NCI-H748 treated with DMSO at 0.1 percent for 48 hours (cell line): Measurements from ENCODE around the gene ZZZ3.
"Not testable (repeated sequence)": the region's sequence is repeated elsewhere in the genome, so short reads cannot be mapped to it uniquely, and the experiment has no call there.

Source experiments
- DNase-seq: peaks from one replicate; lab custom pipeline; 2025; lab: John Stamatoyannopoulos, UW

Gene ZZZ3

DNA sequence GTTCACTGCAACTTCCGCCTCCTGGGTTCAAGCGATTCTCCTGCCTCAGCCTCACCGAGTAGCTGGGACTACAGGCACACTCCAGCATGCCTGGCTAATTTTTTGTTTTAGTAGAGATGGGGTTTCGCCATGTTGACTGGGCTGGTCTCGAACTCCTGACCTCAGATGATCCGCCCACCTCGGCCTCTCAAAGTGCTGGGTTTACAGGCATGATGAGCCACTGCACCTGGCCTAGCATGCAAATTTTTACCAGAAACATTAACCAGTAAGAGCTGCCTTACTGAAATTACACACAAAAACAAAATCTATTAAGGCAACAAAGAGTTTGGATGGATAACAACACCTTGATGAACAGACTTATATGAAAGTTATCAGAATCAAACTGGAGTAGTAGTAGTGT, 12.1 kb downstream of the ZZZ3 start:
- no peak for DNase-seq

DNA sequence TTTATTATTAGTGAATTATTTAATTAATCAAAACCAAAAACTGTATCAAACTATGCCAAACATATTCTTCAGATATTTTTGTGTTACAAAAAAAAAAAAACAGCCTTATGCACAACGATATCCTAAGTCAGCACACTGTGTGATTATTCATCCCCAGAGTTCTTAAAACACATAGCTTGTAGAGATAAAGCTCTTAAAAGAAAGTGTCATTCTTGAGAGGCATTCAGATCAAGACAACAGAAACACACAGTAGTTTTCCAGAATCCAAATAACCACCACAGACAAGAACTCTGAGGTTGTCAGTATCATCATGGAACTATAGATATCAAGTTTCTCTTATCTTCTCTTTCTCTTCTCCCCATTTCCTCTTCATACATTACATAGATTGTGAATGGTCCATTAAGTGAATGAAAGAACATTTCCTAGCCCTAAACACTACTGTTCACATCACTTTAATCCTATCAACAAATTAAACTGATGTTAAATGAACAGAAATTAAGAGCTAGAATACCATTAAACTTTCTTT, 13.5 kb downstream of the ZZZ3 start:
- no peak for DNase-seq

DNA sequence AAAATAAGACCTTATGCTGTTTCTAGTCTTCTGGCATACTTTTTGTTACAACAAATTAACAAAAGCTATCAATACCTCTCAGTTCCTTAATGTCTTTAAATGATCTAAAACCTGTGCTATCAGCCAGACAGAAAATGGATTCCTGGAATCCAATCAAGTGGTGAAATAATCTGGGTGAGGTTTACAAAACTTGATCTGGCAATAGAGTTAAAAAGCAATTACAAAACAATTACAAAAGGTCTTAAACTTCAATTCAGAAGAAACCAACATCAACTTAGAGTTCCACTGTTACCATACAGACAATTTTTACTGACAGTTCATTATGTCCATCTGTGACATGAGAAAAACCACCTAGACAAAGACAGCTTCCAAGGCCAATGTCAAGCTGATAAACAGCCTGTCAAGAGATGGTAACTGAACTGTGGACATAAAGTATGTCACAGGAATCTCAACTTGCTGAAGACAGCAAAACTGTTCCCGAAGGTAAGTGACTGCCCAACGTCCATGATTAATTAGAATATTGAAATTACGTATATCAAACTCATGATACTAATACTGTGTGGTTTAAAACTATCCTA, 17.4 kb downstream of the ZZZ3 start:
- no peak for DNase-seq

DNA sequence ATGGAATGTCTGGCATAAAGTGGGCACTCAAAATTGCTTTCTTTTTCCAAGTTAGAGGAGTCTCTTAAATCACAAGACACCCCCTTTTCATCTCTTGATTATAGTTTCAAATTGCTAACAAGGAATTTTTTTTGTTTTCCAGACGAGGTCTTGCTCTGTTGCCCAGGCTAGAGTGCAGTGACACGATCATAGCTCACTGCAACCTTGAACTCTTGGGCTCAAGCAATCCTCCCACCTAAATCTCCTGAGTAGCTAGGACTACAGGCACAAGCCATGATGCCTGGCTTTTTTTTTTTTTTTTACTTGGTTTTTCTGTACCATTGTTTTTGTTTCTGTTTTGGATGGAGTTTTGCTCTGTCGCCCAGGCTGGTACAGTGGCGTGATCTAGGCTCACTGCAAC, 20.8 kb downstream of the ZZZ3 start:
- DNase-seq, result no peak

DNA sequence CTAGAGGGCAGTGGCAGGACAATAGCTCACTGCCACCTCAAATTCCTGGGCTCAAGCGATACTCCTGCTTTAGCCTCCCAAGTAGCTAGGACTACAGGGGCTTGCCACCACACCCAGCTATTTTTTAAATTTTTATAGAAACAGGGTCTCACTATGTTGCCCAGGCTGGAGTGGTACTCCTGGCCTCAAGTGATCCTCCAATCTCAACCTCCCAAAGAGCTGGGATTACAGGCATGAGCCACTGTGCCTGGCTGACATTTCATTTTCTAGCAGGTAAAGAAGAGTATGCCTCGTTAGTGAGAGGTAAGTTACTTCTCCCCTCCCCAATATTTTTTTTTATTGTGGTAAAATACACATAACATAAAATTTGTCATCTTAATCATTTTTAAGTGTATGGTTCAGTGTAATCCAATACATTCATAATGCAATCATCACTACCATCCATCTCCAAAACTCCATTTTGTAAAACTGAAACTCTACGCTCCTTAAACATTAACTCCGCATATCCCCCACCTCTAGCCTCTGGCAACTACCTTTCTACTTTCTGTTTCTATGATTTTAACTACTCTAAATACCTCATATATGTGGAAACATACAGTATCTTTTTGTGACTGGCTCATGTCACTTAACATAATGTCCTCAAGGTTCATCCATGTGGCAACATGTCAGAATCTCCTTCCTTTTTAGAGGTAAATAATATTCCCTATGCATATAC, 22.4 kb downstream of the ZZZ3 start:
- DNase-seq, result no peak

DNA sequence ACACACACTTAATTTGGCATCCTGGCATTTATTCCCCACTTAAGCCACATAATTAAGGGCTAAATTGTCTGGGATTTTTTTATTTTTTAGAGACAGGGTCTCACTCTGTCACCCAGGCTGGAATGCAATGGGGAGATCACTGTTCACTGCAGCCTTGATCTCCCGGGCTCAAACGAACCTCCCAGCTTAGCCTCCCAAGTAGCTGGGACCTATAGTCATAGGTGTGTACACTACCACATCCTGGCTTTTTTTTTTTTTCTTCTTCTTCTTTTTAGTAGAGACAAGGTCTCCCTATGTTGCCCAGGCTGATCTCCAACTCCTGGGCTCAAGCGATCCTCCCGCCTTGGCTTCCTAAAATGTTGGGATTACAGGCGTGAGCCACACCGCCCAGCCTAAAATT, 24.2 kb downstream of the ZZZ3 start:
- no peak for DNase-seq

DNA sequence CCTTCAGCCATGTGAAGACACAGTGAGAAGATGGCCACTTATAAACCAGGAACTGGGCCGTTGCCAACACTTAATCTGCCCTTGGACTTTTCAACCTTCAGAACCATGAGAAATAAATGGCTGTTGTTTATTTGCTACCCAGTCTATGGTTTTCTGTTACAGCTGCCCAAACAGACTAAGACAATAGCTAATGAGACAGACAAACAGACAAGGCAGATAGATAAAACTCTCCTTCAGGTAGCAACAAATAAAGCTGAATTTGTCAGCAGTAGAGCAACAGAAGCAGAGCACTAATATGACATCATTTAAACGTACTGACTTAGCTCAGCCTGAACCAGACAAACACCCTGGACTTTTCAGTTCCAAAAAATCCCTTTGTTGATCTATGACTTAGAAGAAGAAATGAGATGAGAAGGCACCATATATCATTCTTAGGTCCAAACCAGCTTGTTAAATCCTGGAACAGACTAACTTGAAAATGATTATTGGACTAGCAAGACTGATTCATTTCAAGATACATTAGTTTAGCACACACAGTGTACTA, 27.0 kb downstream of the ZZZ3 start:
- DNase-seq, result peak; percentile 70

DNA sequence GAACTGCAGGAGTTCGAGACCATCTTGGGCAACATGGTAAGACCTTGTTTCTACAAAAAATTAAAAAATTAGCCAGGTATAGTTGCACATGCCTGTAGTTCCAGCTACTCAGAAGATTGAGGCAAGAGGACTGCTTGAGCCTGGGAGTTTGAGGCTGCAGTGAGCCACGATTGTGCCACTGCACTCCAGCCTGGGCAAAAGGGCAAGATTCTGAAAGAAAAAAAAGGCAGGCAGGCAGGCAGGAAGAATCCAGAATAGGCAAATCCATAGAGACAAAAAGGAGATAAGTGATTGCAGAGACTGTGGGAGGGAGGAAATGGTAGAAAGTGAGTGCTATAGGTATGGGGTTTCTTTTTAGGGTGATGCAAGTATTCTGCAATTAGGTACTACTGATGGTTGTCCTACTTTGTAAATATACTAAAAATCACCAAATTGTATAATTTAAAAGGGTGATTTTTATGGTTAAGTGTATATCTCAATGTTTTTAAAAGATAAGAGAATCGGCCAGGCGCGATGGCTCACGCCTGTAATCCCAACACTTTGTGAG, 29.4 kb downstream of the ZZZ3 start:
- DNase-seq, result no peak

DNA sequence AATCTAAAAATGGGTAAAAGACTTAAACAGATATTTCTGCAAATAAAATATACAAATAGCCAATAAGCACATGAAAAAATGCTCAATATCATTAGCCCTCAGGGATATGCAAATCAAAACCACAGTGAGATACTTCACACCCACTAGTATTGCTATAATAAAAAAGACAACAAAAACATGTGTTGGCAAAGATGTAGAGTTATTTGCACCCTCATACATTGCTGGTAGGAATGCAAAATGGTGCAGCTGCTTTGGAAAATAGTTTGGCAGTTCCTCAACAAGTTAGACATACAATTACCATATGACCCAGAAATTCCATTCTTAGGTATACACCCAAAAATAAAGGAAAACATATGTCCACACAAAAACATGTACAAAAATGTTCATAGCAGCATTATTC, 30.2 kb downstream of the ZZZ3 start:
- no peak for DNase-seq

DNA sequence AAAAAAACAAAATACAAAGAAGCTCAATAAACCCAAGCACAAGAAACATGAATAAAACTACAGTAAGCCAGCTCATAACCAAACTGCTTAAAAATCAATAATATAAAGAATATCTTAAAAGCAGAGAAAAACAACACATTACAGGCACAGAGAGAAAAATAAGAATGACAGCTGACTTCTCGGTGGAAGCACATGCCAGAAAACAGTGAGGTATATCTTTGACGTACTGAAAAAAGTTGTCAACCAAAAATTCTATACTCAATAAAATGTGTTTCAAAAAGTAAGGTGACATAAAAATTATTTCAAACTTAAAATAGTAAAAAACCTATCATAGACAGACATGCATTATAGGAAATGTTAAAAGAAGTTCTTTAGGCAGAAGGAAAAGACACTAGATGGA, 33.3 kb downstream of the ZZZ3 start:
- DNase-seq, result no peak

DNA sequence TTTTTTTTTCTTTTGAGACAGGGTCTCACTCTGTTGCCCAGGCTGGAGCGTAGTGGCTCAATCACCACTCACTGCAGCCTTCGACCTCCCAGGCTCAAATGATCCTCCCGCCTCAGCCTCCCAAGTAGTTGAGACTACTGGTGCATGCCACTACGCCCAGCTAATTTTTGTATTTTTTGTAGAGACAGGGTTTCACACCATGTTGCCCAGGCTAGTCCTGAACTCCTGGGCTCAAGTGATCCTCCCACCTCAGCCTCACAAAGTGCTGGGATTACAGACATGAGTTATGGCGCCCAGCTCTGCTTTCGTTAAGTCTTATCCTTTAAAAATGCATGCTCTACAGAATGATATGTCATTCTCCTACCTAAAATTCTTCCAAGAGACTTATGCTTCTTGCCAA, 36.2 kb downstream of the ZZZ3 start:
- DNase-seq, result not testable (repeated sequence)

DNA sequence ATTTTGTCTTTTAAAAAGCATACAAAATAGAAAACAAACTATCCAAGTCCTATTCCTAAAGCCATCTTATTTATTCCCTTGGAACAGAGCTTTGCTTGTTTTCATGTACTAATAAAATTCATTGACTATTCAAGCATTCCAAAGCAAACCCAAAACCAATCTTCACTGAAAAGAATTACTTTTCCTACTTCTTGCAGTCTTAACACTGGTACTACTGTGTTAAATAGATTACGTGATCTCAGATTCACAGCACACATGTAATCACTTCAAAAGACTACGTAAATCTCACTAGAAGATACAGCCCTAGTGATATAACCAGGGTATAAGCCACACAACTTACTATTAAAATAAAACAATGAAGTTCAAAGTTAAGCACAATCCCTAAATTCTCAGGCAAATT, 39.0 kb downstream of the ZZZ3 start:
- DNase-seq, result no peak

DNA sequence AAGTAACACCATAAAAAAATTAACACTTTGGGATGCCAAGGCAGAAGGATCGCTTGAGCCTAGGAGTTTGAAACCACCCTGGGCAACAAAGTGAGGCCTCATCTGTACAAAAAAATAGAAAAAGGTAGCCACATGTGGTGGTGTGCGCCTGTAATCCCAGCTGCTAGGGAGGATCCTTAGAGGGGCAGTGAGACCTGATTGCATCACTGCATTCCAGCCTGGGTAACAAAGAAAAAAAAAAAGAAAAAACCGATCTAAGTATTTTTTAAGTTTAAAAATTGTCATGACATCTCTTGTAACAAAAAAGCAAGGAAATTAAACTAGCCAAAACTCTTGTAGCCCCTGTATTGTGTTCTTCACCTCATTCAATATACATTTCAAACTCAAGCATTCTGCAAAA, 39.5 kb downstream of the ZZZ3 start:
- DNase-seq, result no peak

DNA sequence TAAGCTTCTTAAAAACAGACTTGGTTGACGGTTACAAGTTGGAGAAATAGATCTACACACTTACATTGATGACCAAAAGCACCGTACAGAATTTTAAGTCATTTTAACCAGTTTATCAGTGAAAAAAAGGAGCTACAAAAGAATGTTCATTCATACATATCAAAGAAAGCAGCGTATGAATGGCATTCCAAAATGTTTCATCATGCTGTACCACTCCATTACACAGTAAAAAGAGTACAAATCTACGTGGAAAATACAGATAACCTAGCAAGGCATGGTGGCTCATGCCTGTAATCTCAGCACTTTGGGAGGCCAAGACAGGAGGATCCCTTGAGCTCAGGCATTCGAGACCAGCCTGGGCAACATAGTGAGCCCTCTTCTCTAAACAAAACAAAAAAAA, 40.3 kb downstream of the ZZZ3 start:
- no peak for DNase-seq

DNA sequence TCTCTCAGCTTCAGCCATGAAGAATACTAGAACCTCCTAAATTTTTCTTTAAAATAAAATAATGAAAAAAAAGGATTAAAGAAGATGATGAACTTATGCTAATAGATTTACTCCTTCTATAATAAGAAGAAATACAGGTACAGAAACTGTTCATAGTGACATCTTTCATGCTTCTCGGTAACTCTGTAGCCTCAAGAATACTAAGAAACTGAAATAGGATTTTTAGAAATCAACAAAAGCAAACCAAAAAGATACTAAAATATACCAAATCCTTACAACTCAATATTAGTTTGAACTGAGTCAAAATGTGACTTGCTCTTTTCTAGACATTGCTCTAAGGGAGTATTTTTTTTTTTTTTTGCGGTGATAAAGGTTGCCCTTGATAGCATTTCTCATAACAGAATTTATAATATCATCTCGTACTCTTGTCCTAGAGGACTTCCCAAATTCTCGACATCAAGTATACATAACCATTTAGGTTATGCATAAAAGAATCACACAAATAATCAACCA, 42.8 kb downstream of the ZZZ3 start:
- no peak for DNase-seq

DNA sequence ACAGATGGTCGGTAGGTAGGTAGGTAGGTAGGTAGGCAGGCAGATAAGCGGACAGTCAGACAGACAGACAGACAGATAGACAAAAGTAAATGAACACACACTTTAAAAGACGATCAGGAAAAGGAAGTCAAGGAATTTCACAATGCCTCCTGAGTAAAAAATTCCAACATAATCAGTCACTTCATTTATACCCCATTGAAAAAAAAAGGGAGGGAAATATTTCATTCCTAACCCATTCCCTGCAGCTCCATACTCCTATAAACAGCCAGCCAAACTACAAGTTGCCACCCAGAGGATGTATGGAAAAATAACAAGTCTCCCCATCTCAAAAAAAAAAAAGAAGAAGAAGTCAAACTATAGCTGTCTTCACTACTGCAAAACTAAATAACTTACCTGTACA, 43.4 kb downstream of the ZZZ3 start:
- no peak for DNase-seq

DNA sequence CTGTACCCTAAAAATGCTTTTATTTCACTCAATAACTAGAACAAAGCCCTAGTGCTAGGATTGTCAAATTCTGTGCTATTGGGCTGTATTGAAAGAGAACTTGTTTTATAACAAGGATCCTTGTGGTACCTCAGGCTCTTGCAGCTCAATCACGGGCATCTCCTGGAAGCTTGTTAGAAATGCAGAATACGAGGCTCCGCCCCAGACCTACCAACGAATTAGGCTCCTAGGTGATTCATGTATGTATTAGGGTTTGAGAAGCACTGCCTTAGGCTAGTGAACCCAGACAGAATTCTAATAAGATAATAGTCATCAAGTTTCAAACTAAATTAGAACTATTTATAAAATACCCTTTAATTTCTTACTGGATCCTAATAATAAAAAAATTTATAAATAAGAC, 45.6 kb downstream of the ZZZ3 start:
- DNase-seq, result no peak
